Fibroblast of the conjunctiva (primary cell): ENCODE data around the gene AAK1.
"Not testable (repeated sequence)": the region's sequence is repeated elsewhere in the genome, so short reads cannot be mapped to it uniquely, and the experiment has no call there.

Experiments used
- DNase-seq: peaks from one replicate; pipeline ENCODE4 v3.0.0-alpha.2; 2010; ENCODE audit warnings: low read depth

Gene AAK1

GRCh38 chr2:69570474-69570873 is 73.1 kb downstream of the AAK1 start:
- no peak for DNase-seq

GRCh38 chr2:69567909-69568300 is 75.6 kb downstream of the AAK1 start:
- DNase-seq = no peak

GRCh38 chr2:69567157-69567908 is 76.2 kb downstream of the AAK1 start:
- DNase-seq = peak; percentile 33

- no peak for DNase-seq
Observed at GRCh38 chr2:69566669-69567068, 76.9 kb downstream of the AAK1 start.

- no peak for DNase-seq
Observed at GRCh38 chr2:69565431-69565839, 78.1 kb downstream of the AAK1 start.

GRCh38 chr2:69564604-69565003 is 78.9 kb downstream of the AAK1 start:
- DNase-seq = no peak

- no peak for DNase-seq
Observed at GRCh38 chr2:69563021-69563420, 80.5 kb downstream of the AAK1 start.

GRCh38 chr2:69561101-69561500 is 82.4 kb downstream of the AAK1 start:
- no peak for DNase-seq

GRCh38 chr2:69560147-69560482 is 83.4 kb downstream of the AAK1 start:
- no peak for DNase-seq

GRCh38 chr2:69559442-69560146 is 83.9 kb downstream of the AAK1 start:
- DNase-seq = peak; percentile 56

GRCh38 chr2:69556008-69556407 is 87.5 kb downstream of the AAK1 start:
- no peak for DNase-seq

GRCh38 chr2:69554981-69555380 is 88.6 kb downstream of the AAK1 start:
- DNase-seq = no peak

GRCh38 chr2:69554568-69554967 is 89.0 kb downstream of the AAK1 start:
- no peak for DNase-seq

GRCh38 chr2:69553991-69554390 is 89.5 kb downstream of the AAK1 start:
- no peak for DNase-seq

- DNase-seq = not testable (repeated sequence)
Observed at GRCh38 chr2:69550511-69550910, 93.0 kb downstream of the AAK1 start.

GRCh38 chr2:69549421-69549820 is 94.1 kb downstream of the AAK1 start:
- DNase-seq = no peak

GRCh38 chr2:69547984-69548715 is 95.4 kb downstream of the AAK1 start:
- DNase-seq = no peak

GRCh38 chr2:69546646-69547045 is 96.9 kb downstream of the AAK1 start:
- no peak for DNase-seq

GRCh38 chr2:69545477-69545932 is 98.0 kb downstream of the AAK1 start:
- DNase-seq = no peak

- no peak for DNase-seq
Observed at GRCh38 chr2:69544951-69545350, 98.6 kb downstream of the AAK1 start.

- DNase-seq = no peak
Observed at GRCh38 chr2:69539549-69539908, 104.0 kb downstream of the AAK1 start.

- DNase-seq = no peak
Observed at GRCh38 chr2:69538872-69539548, 104.5 kb downstream of the AAK1 start.

- DNase-seq = no peak
Observed at GRCh38 chr2:69538249-69538648, 105.3 kb downstream of the AAK1 start.
